Measurements from ENCODE around the gene F5. TPM values are rescaled to one million over a fixed set of nuclear protein-coding genes. Genes with fewer than 3 reads are reported as not detected.
A peak's percentile ranks its signal among the peaks of the same experiment; 100 is the strongest.

Gene F5
- total and polyA plus RNA-seq, 9 of the 15 experiments (the other 6 are each of a cell fraction or from before 2014, with no cell fraction given): 0.03 to 0.13 TPM; not detected in 7

DNA sequence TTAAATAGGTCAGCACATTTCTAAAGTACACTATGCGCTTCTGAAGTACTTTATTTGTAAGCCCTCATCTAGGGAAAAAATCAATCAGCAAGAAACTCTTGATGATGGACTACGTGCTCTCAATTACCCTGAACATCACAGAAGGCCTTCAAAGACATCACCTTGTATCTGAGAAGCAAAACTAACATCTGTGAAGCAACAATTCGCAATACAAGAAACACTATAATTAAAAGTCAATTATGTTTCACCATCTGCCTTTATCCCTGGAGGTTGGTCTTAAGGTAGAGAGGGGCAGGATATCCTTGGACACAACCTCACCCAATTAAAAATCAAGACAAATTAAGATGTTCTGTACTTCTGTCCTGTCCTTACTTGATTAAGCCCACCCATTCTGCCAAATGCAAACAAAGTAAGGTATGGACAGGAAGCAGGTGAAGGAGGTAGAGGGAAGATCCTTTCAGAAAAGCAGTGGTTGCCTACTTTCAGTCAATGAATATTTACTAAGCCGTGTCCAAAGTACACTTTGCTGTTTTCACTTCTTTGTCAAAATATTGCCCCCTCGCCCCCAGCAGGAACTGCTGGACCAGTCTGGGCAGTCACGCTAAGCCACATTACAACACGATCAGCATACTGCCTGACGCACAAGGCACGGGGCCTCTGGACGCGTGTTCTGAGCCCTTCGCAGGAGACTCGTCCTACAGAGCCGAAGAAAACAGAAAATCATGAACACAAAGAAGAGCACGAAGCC is 101.4 kb downstream of the F5 start:
- intact Hi-C loops (cut with micrococcal nuclease) (loop anchor here (2.0 to 5.0 kb wide), 4 partner anchors 62 to 407 kb away; partner anchors contain the start of gene SCYL3), in situ Hi-C loops (cut with MboI) (no loop called here)
- H3K79me2 ChIP-seq (ENCODE audit: control insufficient read depth, insufficient read depth, low read length): peaks cover 69% of the 10 kb centered on the region
- 1% methylated on average over 15 of the region's 15 CpGs for WGBS (ENCODE audit: insufficient coverage, low coverage, missing lambda C conversion rate)
- peaks cover 10% of the 10 kb centered on the region; the same call in 2 of the 3 replicates for H3K36me3 ChIP-seq (ENCODE audit: control insufficient read depth, insufficient read depth, low read length)
- peak overlapping the region; percentile 94 for H3K4me2 ChIP-seq (ENCODE audit: insufficient read depth, low read length)
- no peaks in the 10 kb centered on the region for H4K20me1 ChIP-seq (replicated peaks; ENCODE audit: control insufficient read depth, insufficient read depth, low read length)
- H3K27me3 ChIP-seq (ENCODE audit: control insufficient read depth in 2 of 2, insufficient read depth in 2 of 2, low read length in 2 of 2): no peaks in the 10 kb centered on the region
- peak in 3 of 4 experiments; percentile 27 to 70 (median 38) for DNase-seq (ENCODE audit: extremely low read depth in 1 of 4, low spot score in 3 of 4)
- no peaks in the 10 kb centered on the region for H3K9me3 ChIP-seq (replicated peaks; ENCODE audit: control insufficient read depth, insufficient read depth, low read depth, low read length)
- peak overlapping the region; percentile 92 for H2AFZ ChIP-seq (ENCODE audit: low read depth, low read length)
- H3K9ac ChIP-seq (ENCODE audit: insufficient read depth in 1 of 2, low read depth in 2 of 2, low read length in 2 of 2): peak overlapping the region; percentile 83 to 91
- ChIA-PET POLR2A (interaction anchor here (0.8 to 2.2 kb wide), 3 partner anchors 12 to 16 kb away, joined by 3 to 9 read pairs (median 7); no protein-coding TSS in a partner anchor), CTCF (ENCODE audit: low intra/inter-chr PET ratio) (no interaction called here)
- no peaks in the 10 kb centered on the region for H3K9me1 ChIP-seq (ENCODE audit: control insufficient read depth, insufficient read depth, low read length)
- FAIRE-seq: no peak
- peaks cover 18 to 26% of the 10 kb centered on the region in 2 experiments; a peak in 4 of 5 replicates for H3K4me1 ChIP-seq (replicated peaks in 1 of 2; ENCODE audit: control insufficient read depth in 2 of 2, insufficient read depth in 2 of 2, low read length in 2 of 2)
- peak overlapping the region; percentile 89 for H3K27ac ChIP-seq (ENCODE audit: extremely low read depth, low read depth, low read length)
- H3K4me3 ChIP-seq: peak overlapping the region; percentile 79
- TSS peak; percentile 43 for BruUV-seq (replicated peaks)
- ATAC-seq: peak; percentile 64
- TF ChIP-seq, protein P1, sequence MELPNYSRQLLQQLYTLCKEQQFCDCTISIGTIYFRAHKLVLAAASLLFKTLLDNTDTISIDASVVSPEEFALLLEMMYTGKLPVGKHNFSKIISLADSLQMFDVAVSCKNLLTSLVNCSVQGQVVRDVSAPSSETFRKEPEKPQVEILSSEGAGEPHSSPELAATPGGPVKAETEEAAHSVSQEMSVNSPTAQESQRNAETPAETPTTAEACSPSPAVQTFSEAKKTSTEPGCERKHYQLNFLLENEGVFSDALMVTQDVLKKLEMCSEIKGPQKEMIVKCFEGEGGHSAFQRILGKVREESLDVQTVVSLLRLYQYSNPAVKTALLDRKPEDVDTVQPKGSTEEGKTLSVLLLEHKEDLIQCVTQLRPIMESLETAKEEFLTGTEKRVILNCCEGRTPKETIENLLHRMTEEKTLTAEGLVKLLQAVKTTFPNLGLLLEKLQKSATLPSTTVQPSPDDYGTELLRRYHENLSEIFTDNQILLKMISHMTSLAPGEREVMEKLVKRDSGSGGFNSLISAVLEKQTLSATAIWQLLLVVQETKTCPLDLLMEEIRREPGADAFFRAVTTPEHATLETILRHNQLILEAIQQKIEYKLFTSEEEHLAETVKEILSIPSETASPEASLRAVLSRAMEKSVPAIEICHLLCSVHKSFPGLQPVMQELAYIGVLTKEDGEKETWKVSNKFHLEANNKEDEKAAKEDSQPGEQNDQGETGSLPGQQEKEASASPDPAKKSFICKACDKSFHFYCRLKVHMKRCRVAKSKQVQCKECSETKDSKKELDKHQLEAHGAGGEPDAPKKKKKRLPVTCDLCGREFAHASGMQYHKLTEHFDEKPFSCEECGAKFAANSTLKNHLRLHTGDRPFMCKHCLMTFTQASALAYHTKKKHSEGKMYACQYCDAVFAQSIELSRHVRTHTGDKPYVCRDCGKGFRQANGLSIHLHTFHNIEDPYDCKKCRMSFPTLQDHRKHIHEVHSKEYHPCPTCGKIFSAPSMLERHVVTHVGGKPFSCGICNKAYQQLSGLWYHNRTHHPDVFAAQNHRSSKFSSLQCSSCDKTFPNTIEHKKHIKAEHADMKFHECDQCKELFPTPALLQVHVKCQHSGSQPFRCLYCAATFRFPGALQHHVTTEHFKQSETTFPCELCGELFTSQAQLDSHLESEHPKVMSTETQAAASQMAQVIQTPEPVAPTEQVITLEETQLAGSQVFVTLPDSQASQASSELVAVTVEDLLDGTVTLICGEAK (IDR thresholded peaks at IDR 0.05): 0 out of 2 replicates have a peak, but pooled peaks have one; percentile 29
- TF ChIP-seq, protein P1 (CRISPR knock-in tag; IDR thresholded peaks at IDR 0.05): no peak
- TF ChIP-seq ASH1L (IDR thresholded peaks at IDR 0.05; ENCODE audit: borderline replicate concordance, low read depth, partially characterized antibody): peak; percentile 39
- TF ChIP-seq, protein P2, sequence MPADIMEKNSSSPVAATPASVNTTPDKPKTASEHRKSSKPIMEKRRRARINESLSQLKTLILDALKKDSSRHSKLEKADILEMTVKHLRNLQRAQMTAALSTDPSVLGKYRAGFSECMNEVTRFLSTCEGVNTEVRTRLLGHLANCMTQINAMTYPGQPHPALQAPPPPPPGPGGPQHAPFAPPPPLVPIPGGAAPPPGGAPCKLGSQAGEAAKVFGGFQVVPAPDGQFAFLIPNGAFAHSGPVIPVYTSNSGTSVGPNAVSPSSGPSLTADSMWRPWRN (IDR thresholded peaks at IDR 0.05; ENCODE audit: low read depth): peak; percentile 14; the same call in 1 of the 2 replicates
- peak; percentile 27 for TF ChIP-seq CHD1 (IDR thresholded peaks at IDR 0.05; ENCODE audit: low read length)
- no peak for TF ChIP-seq SMAD2 (IDR thresholded peaks at IDR 0.05; ENCODE audit: low read depth, low read length)
